WTC11 (cell line): ENCODE measurements around the gene FLT1. TPM values are rescaled to one million over a fixed set of nuclear protein-coding genes. Genes with fewer than 3 reads are reported as not detected.

ENCODE experiments used
- ATAC-seq: fragments of 200-7000 bp; cut with Tn5 transposase; 2 replicates; pipeline ENCODE4 v1.10.0; 2021; ENCODE audit warnings: mild to moderate bottlenecking, moderate library complexity
- CTCF ChIA-PET: fragments of 300-600 bp; sonication (Branson Sonifier 250); formaldehyde crosslinking; loops from one replicate; lab custom pipeline; 2021; ENCODE audit warnings: antibody characterized with exemption; lab: Charles Lee
- POLR2A ChIA-PET: fragments of 350-600 bp; sonication (Branson Sonifier 250); formaldehyde crosslinking; loops from one replicate; lab custom pipeline; 2021; ENCODE audit warnings: antibody characterized with exemption; lab: Charles Lee
- DNase-seq: peaks from one replicate; pipeline ENCODE4 v3.0.0; 2021; ENCODE audit warnings: low spot score
- H3K27ac Mint-ChIP-seq: 2 replicates; pipeline ENCODE4 v1.8.0; 2021; ENCODE audit warnings: mixed read lengths
- H3K27me3 Mint-ChIP-seq: 2 replicates; pipeline ENCODE4 v1.8.0; 2021; ENCODE audit warnings: low read depth, mild to moderate bottlenecking, moderate library complexity, mixed read lengths
- H3K36me3 Mint-ChIP-seq: 2 replicates; pipeline ENCODE4 v1.8.0; 2021; ENCODE audit warnings: mixed read lengths
- H3K4me1 Mint-ChIP-seq: 2 replicates; pipeline ENCODE4 v1.8.0; 2022; ENCODE audit warnings: mixed read lengths
- H3K4me3 Mint-ChIP-seq: 2 replicates; pipeline ENCODE4 v1.8.0; 2021; ENCODE audit warnings: mild to moderate bottlenecking, moderate library complexity, mixed read lengths
- H3K9me3 Mint-ChIP-seq: 2 replicates; pipeline ENCODE4 v1.8.0; 2021; ENCODE audit warnings: mixed read lengths
- ATF2 ChIP-seq: sonication (generic); formaldehyde crosslinking; IDR thresholded peaks from 2 replicates; pipeline ENCODE4 v1.8.1; 2022; ENCODE audit warnings: low read depth, missing genetic modification reagents, borderline replicate concordance
- CTCF ChIP-seq: fragments of 200-600 bp; IDR thresholded peaks from 2 replicates; pipeline ENCODE4 v1.8.0; 2022; ENCODE audit warnings: antibody characterized with exemption
- JAZF1 ChIP-seq: fragments of 250-450 bp; sonication (Bioruptor Pico); IDR thresholded peaks from 2 replicates; pipeline ENCODE4 v1.9.0; 2021; ENCODE audit warnings: moderate library complexity, mild to moderate bottlenecking, inconsistent platforms
- NFATC4 ChIP-seq: fragments of 250-450 bp; sonication (Bioruptor Pico); IDR thresholded peaks from 2 replicates; pipeline ENCODE4 v1.9.0; 2021; ENCODE audit warnings: mild to moderate bottlenecking
- NFYB ChIP-seq: sonication (generic); formaldehyde crosslinking; conservative IDR thresholded peaks from 2 replicates; pipeline ENCODE4 v1.8.0; 2022; ENCODE audit warnings: low read depth, missing genetic modification reagents
- OVOL2 ChIP-seq: fragments of 250-450 bp; sonication (Bioruptor Pico); IDR thresholded peaks from 2 replicates; pipeline ENCODE4 v1.9.0; 2021; ENCODE audit warnings: mild to moderate bottlenecking, borderline replicate concordance
- SP1 ChIP-seq: sonication (generic); formaldehyde crosslinking; conservative IDR thresholded peaks from 2 replicates; pipeline ENCODE4 v1.8.1; 2022; ENCODE audit warnings: missing genetic modification reagents
- STAT6 ChIP-seq: sonication (generic); formaldehyde crosslinking; conservative IDR thresholded peaks from 2 replicates; pipeline ENCODE4 v1.8.1; 2023; ENCODE audit warnings: mild to moderate bottlenecking, low read depth, missing genetic modification reagents, moderate library complexity
- TP53 ChIP-seq: sonication (generic); formaldehyde crosslinking; IDR thresholded peaks from 2 replicates; pipeline ENCODE4 v1.8.1; 2023; ENCODE audit warnings: mild to moderate bottlenecking, missing genetic modification reagents
- USF2 ChIP-seq: sonication (generic); formaldehyde crosslinking; IDR thresholded peaks from 2 replicates; pipeline ENCODE4 v1.8.1; 2023; ENCODE audit warnings: mild to moderate bottlenecking, missing genetic modification reagents, moderate library complexity
- ZMAT4 ChIP-seq: fragments of 250-450 bp; sonication (Bioruptor Pico); IDR thresholded peaks from 2 replicates; pipeline ENCODE4 v1.9.0; 2021; ENCODE audit warnings: mild to moderate bottlenecking
- ZNF232 ChIP-seq: sonication (generic); formaldehyde crosslinking; IDR thresholded peaks from 2 replicates; pipeline ENCODE4 v1.8.0; 2022; ENCODE audit warnings: mild to moderate bottlenecking, missing genetic modification reagents
- ZNF425 ChIP-seq: fragments of 250-450 bp; sonication (Bioruptor Pico); conservative IDR thresholded peaks from 2 replicates; pipeline ENCODE4 v1.9.0; 2021; ENCODE audit warnings: mild to moderate bottlenecking
- ZNF671 ChIP-seq: fragments of 250-450 bp; sonication (Bioruptor Pico); IDR thresholded peaks from 2 replicates; pipeline ENCODE4 v1.8.0; 2021; ENCODE audit warnings: mild to moderate bottlenecking
- total RNA-seq: library from RNA; stranded (reverse); gene quantifications from 3 replicates; pipeline ENCODE4 v1.2.3, GENCODE V29; 2021
- TF ChIP-seq, protein P1 (sequence below): sonication (generic); formaldehyde crosslinking; IDR thresholded peaks from 2 replicates; pipeline ENCODE4 v1.8.0; 2022; ENCODE audit warnings: mild to moderate bottlenecking, missing genetic modification reagents
- TF ChIP-seq, protein P2 (sequence below): sonication (generic); formaldehyde crosslinking; conservative IDR thresholded peaks from 2 replicates; pipeline ENCODE4 v1.8.1; 2022; ENCODE audit warnings: mild to moderate bottlenecking, missing genetic modification reagents
- TF ChIP-seq, protein P3 (sequence below): sonication (generic); formaldehyde crosslinking; IDR thresholded peaks from 2 replicates; pipeline ENCODE4 v1.8.1; 2023; ENCODE audit warnings: mild to moderate bottlenecking, missing genetic modification reagents, moderate library complexity

The FLT1 gene
- total RNA-seq, 1 experiment from 2014 or later: 66.3 TPM

GRCh38 chr13:28490061-28490460, 4.9 kb downstream of the FLT1 start (continued):
- TF ChIP-seq, protein P1, sequence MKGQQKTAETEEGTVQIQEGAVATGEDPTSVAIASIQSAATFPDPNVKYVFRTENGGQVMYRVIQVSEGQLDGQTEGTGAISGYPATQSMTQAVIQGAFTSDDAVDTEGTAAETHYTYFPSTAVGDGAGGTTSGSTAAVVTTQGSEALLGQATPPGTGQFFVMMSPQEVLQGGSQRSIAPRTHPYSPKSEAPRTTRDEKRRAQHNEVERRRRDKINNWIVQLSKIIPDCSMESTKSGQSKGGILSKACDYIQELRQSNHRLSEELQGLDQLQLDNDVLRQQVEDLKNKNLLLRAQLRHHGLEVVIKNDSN (CRISPR knock-in tag): no peak
- TF ChIP-seq ZNF671: no peak
- no peak for TF ChIP-seq JAZF1 (CRISPR knock-in tag)
- TF ChIP-seq, protein P2, sequence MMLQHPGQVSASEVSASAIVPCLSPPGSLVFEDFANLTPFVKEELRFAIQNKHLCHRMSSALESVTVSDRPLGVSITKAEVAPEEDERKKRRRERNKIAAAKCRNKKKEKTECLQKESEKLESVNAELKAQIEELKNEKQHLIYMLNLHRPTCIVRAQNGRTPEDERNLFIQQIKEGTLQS (CRISPR knock-in tag): no peak

DNA sequence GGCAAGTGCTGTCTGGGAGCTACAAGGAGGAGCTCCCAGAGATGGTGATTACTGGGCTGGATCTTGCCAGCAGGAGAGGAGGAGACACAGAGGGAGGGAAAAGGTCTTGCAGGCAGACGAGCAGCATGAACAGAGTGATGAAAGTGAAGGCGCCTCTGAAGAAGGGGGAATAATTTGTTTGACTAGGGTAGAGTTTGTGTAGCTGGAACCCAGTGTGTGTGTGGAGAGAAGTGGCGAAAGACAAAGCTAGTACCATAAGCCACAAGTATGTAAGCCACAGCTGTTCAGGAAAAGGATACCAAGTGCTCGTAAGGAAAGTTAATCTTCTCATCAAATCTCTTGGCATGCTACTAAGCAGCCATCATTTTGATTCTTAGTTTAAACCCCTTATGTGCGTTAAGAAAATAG, 5.4 kb downstream of the FLT1 start:
- H3K9me3 Mint-ChIP-seq: no peaks in the 10 kb centered on the region
- DNase-seq (no peak), ATAC-seq (no peak)
- H3K36me3 Mint-ChIP-seq: peaks cover 24% of the 10 kb centered on the region
- ChIA-PET CTCF (no interaction called here), POLR2A (no interaction called here)
- peaks cover 78% of the 10 kb centered on the region for H3K4me1 Mint-ChIP-seq
- H3K27me3 Mint-ChIP-seq: no peaks in the 10 kb centered on the region
- TF ChIP-seq TP53 (no peak), CTCF (no peak), ZMAT4 (CRISPR knock-in tag) (no peak), NFATC4 (CRISPR knock-in tag) (no peak), OVOL2 (CRISPR knock-in tag) (no peak), SP1 (CRISPR knock-in tag) (no peak)
- no peak overlapping the region for H3K4me3 Mint-ChIP-seq
- H3K27ac Mint-ChIP-seq: peak overlapping the region; percentile 56

DNA sequence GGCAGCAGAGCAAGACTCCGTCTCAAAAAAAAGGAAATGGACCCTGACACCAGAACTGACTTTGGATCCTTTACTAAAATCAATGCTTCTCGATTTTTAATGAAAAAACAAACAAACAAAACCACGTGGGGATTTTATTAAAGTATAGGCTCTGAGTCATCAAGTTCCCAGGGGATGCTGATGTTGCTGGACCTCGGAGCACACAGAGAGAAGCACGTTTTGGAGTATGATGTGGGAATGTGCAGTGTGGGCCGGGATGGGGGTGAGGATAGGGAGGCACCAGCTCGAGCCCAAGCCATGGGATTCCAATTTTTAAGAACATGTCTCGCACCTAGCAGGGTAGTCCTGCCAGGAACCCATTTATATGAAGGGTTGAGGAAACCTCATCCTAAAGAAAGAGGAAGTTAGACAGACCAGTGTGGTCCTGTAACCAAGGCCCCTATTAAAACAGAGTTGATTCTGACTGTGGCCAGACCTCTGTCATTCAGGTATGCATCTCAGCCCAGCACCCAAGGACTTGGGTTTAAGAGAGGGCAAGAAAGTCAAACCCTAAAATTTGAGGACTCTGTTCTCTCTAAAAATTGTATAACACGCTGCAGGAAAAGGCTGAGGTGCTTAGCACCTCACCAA, 6.4 kb downstream of the FLT1 start:
- H3K36me3 Mint-ChIP-seq: peaks cover 24% of the 10 kb centered on the region
- ATAC-seq: no peak

More for the DNA sequence above, 6.4 kb downstream of the FLT1 start:
- ChIA-PET CTCF (no interaction called here), POLR2A (no interaction called here)
- Mint-ChIP-seq H3K4me3 (no peak overlapping the region), H3K9me3 (no peaks in the 10 kb centered on the region), H3K4me1 (peaks cover 88% of the 10 kb centered on the region), H3K27ac (no peak overlapping the region), H3K27me3 (no peaks in the 10 kb centered on the region)
- no peak for DNase-seq
- TF ChIP-seq ZNF232 (CRISPR knock-in tag) (no peak), STAT6 (no peak), USF2 (CRISPR knock-in tag) (no peak), ATF2 (CRISPR knock-in tag) (no peak), ZNF425 (no peak), NFYB (no peak)
- TF ChIP-seq, protein P3, sequence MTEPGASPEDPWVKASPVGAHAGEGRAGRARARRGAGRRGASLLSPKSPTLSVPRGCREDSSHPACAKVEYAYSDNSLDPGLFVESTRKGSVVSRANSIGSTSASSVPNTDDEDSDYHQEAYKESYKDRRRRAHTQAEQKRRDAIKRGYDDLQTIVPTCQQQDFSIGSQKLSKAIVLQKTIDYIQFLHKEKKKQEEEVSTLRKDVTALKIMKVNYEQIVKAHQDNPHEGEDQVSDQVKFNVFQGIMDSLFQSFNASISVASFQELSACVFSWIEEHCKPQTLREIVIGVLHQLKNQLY (CRISPR knock-in tag): no peak
- TF ChIP-seq, protein P1 (CRISPR knock-in tag): no peak
